Muscle of back (tissue), 11 donors: Measurements from ENCODE around the gene SLC41A1. TPM values are rescaled to one million over a fixed set of nuclear protein-coding genes. Genes with fewer than 3 reads are reported as not detected.
A peak's percentile ranks its signal among the peaks of the same experiment; 100 is the strongest.

Source experiments
- DNase-seq, 3 donors: peaks; one replicate each; pipeline versions ENCODE4 v3.0.0 to v3.0.0-alpha.2; 2013
- polyA plus RNA-seq, 10 donors: library from polyadenylated mRNA; unstranded; fragments of 120-200 nt; gene quantifications; one replicate each; pipeline ENCODE4 v1.2.1, GENCODE V29; 2013; ENCODE audit not compliant: insufficient read length in 10 of 10

Gene SLC41A1
- polyA plus RNA-seq, 10 donors = 23.0 to 40.8 (median 29.9) TPM

GRCh38 chr1:205764578-205764977 lies 48.4 kb downstream of the SLC41A1 start:
- no peak for DNase-seq

GRCh38 chr1:205763980-205764379 lies 49.0 kb downstream of the SLC41A1 start:
- DNase-seq = no peak

- DNase-seq = no peak
Observed at GRCh38 chr1:205760606-205761005, 52.4 kb downstream of the SLC41A1 start.

- no peak for DNase-seq
Observed at GRCh38 chr1:205756552-205756951, 56.4 kb downstream of the SLC41A1 start.

- no peak for DNase-seq
Observed at GRCh38 chr1:205754857-205755256, 58.1 kb downstream of the SLC41A1 start.

- DNase-seq = peak in 1 of 3 donors; percentile 60
Observed at GRCh38 chr1:205751036-205751651, 61.9 kb downstream of the SLC41A1 start.

GRCh38 chr1:205750138-205751035 lies 62.6 kb downstream of the SLC41A1 start, which contains the start of gene NUCKS1:
Gene NUCKS1, minus strand, starts transcription at chr1:205750182. Its CDS starts 209 bp downstream, at chr1:205749973.
- peak; percentile 98 to 99 (median 99) for DNase-seq

- DNase-seq = peak; percentile 94 to 98 (median 97)
Observed at GRCh38 chr1:205749234-205750137, 63.5 kb downstream of the SLC41A1 start.

- DNase-seq = peak; percentile 54 to 80 (median 57)
Observed at GRCh38 chr1:205748403-205749233, 64.4 kb downstream of the SLC41A1 start.

- no peak for DNase-seq
Observed at GRCh38 chr1:205746757-205747412, 66.1 kb downstream of the SLC41A1 start.

- no peak for DNase-seq
Observed at GRCh38 chr1:205744403-205744802, 68.6 kb downstream of the SLC41A1 start.

- DNase-seq = no peak
Observed at GRCh38 chr1:205743977-205744376, 69.0 kb downstream of the SLC41A1 start.

GRCh38 chr1:205741681-205742080 lies 71.3 kb downstream of the SLC41A1 start:
- no peak for DNase-seq

- no peak for DNase-seq
Observed at GRCh38 chr1:205739348-205740160, 73.4 kb downstream of the SLC41A1 start.

Other genes with a start within 250 kb of the SLC41A1 start
- gene ELK4, start 181.2 kb downstream of the SLC41A1 start, polyA plus RNA-seq = 10 to 100 TPM; 12.2 to 24.7 (median 17.6) TPM
- gene SLC45A3, start 132.7 kb downstream of the SLC41A1 start, polyA plus RNA-seq = 1 to 10 TPM; 2.1 to 3.5 (median 3.0) TPM
- gene NUCKS1, start 63.0 kb downstream of the SLC41A1 start, polyA plus RNA-seq = 100 to 1,000 TPM; 191 to 265 (median 230) TPM
- gene RAB29, start 37.7 kb downstream of the SLC41A1 start, polyA plus RNA-seq = 1 to 10 TPM; 2.8 to 5.3 (median 4.2) TPM
- under 1 TPM in 8 of 10 donors, not detected in 2; 0.09 to 0.22 (median 0.13) TPM for gene PM20D1, start 36.9 kb upstream of the SLC41A1 start, polyA plus RNA-seq
- under 1 TPM in 8 of 10 donors, not detected in 2; 0.04 to 0.14 (median 0.12) TPM for gene SLC26A9, start 130.3 kb upstream of the SLC41A1 start, polyA plus RNA-seq
- gene RAB7B, start 190.2 kb upstream of the SLC41A1 start, polyA plus RNA-seq = 10 to 100 TPM in 4 of 10 donors, 1 to 10 TPM in 6; 7.9 to 16.2 (median 9.2) TPM
- 1 to 10 TPM in 1 of 10 donors, under 1 TPM in 9; 0.09 to 1.2 (median 0.33) TPM for gene CTSE, start 210.7 kb upstream of the SLC41A1 start, polyA plus RNA-seq
- 1 to 10 TPM in 3 of 10 donors, under 1 TPM in 7; 0.22 to 1.3 (median 0.75) TPM for gene RHEX, start 240.0 kb upstream of the SLC41A1 start, polyA plus RNA-seq